Neural crest cell (in vitro differentiated cells): ENCODE results near the gene MRPL27. TPM values are rescaled to one million over a fixed set of nuclear protein-coding genes. Genes with fewer than 3 reads are reported as not detected.

Experiments used
- DNase-seq: peaks from one replicate; pipeline ENCODE4 v3.0.0; 2021; ENCODE audit warnings: low read depth, mixed read lengths, low spot score
- H3K27ac Mint-ChIP-seq: one replicate; pipeline ENCODE4 v1.8.0; 2021; ENCODE audit warnings: mild to moderate bottlenecking, mixed read lengths; ENCODE audit not compliant: unreplicated experiment
- H3K27me3 Mint-ChIP-seq: 2 replicates; pipeline ENCODE4 v1.8.0; 2021; ENCODE audit warnings: low read depth, mild to moderate bottlenecking, mixed read lengths
- H3K36me3 Mint-ChIP-seq: 2 replicates; pipeline ENCODE4 v1.8.0; 2021; ENCODE audit warnings: low read depth, mild to moderate bottlenecking, mixed read lengths
- H3K4me1 Mint-ChIP-seq: 2 replicates; pipeline ENCODE4 v1.8.0; 2021; ENCODE audit warnings: mixed read lengths
- H3K4me3 Mint-ChIP-seq: one replicate; pipeline ENCODE4 v1.8.0; 2021; ENCODE audit warnings: mild to moderate bottlenecking, mixed read lengths
- H3K9me3 Mint-ChIP-seq: 2 replicates; pipeline ENCODE4 v1.8.0; 2021; ENCODE audit warnings: mixed read lengths
- CTCF ChIP-seq: fragments of 200-600 bp; sonication (generic); conservative IDR thresholded peaks from 2 replicates; pipeline ENCODE4 v1.5.0; 2021; ENCODE audit warnings: antibody characterized with exemption, mild to moderate bottlenecking
- total RNA-seq: library from RNA; stranded (reverse); gene quantifications from 2 replicates; pipeline ENCODE4 v1.2.1, GENCODE V29; 2021

MRPL27 gene
- total RNA-seq, 1 donor from 2014 or later: 72.2 TPM

GRCh38 chr17:50361561-50362480, 11.2 kb downstream of the MRPL27 start:
- peaks cover 3% of the 10 kb centered on the region for H3K27me3 Mint-ChIP-seq
- peak; percentile 53 for DNase-seq
- H3K9me3 Mint-ChIP-seq: no peaks in the 10 kb centered on the region
- peak overlapping the region; percentile 4 for H3K27ac Mint-ChIP-seq
- no peaks in the 10 kb centered on the region for H3K36me3 Mint-ChIP-seq
- peak overlapping the region; percentile 22 for H3K4me3 Mint-ChIP-seq
- TF ChIP-seq CTCF: peak; percentile 80
- peaks cover 40% of the 10 kb centered on the region for H3K4me1 Mint-ChIP-seq

- Mint-ChIP-seq H3K9me3 (no peaks in the 10 kb centered on the region), H3K27ac (no peak overlapping the region), H3K27me3 (peaks cover 3% of the 10 kb centered on the region), H3K4me1 (peaks cover 38% of the 10 kb centered on the region), H3K4me3 (no peak overlapping the region), H3K36me3 (no peaks in the 10 kb centered on the region)
- DNase-seq: no peak
- TF ChIP-seq CTCF: no peak
Measured at GRCh38 chr17:50360486-50361115, 12.4 kb downstream of the MRPL27 start.

- peaks cover 32% of the 10 kb centered on the region for H3K4me1 Mint-ChIP-seq
- H3K4me3 Mint-ChIP-seq: no peak overlapping the region
- H3K27me3 Mint-ChIP-seq: peaks cover 3% of the 10 kb centered on the region
- H3K27ac Mint-ChIP-seq: no peak overlapping the region
- no peak for DNase-seq
- TF ChIP-seq CTCF: no peak
- H3K9me3 Mint-ChIP-seq: no peaks in the 10 kb centered on the region
- H3K36me3 Mint-ChIP-seq: no peaks in the 10 kb centered on the region
Measured at GRCh38 chr17:50359998-50360461, 13.0 kb downstream of the MRPL27 start.

- Mint-ChIP-seq H3K4me1 (peaks cover 23% of the 10 kb centered on the region), H3K9me3 (no peaks in the 10 kb centered on the region), H3K4me3 (no peak overlapping the region), H3K27me3 (peaks cover 3% of the 10 kb centered on the region), H3K27ac (peak overlapping the region; percentile 35), H3K36me3 (no peaks in the 10 kb centered on the region)
- no peak for DNase-seq
- no peak for TF ChIP-seq CTCF
Measured at GRCh38 chr17:50359005-50359699, 13.8 kb downstream of the MRPL27 start.

- H3K27me3 Mint-ChIP-seq: no peaks in the 10 kb centered on the region
- DNase-seq: no peak
- H3K27ac Mint-ChIP-seq: no peak overlapping the region
- H3K9me3 Mint-ChIP-seq: no peaks in the 10 kb centered on the region
- H3K36me3 Mint-ChIP-seq: peaks cover 2% of the 10 kb centered on the region
- TF ChIP-seq CTCF: no peak
- H3K4me1 Mint-ChIP-seq: peaks cover 13% of the 10 kb centered on the region
- H3K4me3 Mint-ChIP-seq: no peak overlapping the region
Measured at GRCh38 chr17:50358177-50358576, 14.8 kb downstream of the MRPL27 start.
